ENCODE results near the gene UGT1A4.

The UGT1A4 gene

DNA sequence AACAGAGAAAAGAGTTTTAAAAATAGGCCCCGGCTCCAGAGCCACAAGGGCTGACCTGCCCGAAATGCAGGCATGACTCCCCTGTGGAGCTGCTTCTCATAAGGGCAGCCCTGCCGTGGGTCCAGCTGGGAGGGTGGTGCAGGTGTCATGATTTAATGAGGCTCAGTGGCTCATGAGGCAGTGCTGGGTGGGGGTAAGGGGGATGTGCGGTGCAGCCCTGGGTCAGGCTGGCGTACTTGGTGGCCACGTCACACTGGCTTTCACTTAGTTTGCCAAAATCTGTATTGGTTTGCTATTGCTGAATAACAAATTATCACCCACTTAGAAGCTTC lies 102.2 kb downstream of the UGT1A4 start:
- Histone ChIP-seq H3K27ac (no peak overlapping the region), H3K4me3 (no peak overlapping the region)

DNA sequence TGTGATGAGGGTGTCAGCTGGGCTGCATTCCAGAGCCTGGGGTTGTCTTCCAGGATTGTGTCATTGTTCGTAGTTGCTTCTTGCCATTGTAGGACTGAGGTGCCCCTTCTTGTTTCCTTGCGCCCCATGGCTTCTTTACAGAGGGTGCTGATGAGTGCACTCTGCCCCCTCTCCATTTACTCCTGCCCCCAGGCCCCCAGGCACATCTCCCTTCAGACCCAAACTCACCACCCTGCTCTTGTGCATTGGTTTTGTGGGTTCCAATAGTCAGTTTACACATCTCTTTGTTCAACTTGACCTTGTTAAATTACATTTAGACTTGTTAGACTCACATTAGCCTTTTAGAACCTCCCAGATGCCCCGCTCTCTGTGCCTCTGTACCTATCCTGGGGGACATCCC lies 102.7 kb downstream of the UGT1A4 start:
- H3K4me3 ChIP-seq = no peak overlapping the region
- H3K27ac ChIP-seq = no peak overlapping the region

DNA sequence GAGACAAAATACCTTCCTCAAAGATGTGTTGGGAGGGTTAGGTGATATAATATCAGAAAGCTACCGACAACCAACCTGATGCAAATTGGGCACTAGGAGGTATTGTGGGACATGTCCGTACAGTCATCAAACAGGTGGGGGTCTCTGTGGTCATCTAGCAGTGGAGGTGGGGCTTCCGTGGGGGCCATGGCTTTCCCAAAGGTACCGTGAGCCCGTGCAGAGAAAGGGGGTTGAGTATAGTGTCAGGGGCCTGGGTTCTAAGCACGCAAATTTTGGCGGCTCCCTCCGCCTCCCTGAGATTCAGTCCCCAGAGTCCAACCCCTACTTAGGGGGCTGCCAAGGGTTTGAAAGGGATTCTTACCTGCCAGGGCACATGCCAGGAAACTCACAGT lies 103.2 kb downstream of the UGT1A4 start:
- H3K4me3 ChIP-seq = no peak overlapping the region
- no peak overlapping the region for H3K27ac ChIP-seq

DNA sequence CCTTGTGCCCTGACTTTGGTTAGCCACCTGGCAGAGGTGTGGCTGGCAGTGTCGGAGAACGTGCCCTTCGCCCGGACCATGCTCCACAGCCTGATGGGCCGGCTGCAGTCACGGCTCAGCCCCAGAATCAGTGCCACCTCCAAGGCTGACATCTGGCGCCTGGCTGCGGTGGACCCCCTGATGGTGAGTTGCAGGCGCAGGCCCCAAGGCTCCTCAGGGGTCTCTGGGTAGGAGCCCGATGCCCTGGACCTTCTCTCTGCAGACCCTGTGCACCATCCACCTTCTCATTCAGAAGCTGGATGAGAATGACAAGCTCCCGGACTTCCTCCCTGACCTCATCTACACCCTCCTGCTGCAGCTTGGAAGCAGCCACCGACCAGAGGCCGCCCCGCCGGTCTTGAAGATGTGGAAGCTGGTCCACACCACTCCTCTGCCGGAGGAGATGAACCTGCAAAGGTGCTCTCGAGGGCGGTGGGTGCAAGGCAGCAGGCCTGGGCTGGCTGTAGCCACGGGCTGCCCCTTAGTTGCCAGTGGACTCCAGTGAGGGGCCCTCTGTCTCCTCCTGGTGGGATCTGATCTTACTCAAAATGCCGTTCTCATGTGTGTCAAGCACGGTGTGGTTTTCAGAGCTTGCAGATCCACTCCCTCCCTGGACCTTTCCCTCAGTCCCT lies 103.7 kb downstream of the UGT1A4 start:
- Histone ChIP-seq H3K4me3 (no peak overlapping the region), H3K27ac (no peak overlapping the region)
